Osteoblast (primary cell): Measurements from ENCODE around the gene PLA2G2C. TPM values are rescaled to one million over a fixed set of nuclear protein-coding genes. Genes with fewer than 3 reads are reported as not detected.

Source experiments
- DNase-seq: peaks from one replicate; pipeline ENCODE4 v3.0.0; 2011; ENCODE audit warnings: low spot score, mixed read lengths; ENCODE audit not compliant: insufficient read length; ENCODE audit errors: missing footprints
- H2AFZ ChIP-seq: 2 replicates; pipeline ENCODE4 v1.6.0; 2011; ENCODE audit warnings: mild to moderate bottlenecking, low read length
- H3K27ac ChIP-seq: 2 replicates; pipeline ENCODE4 v1.5.1; 2011; ENCODE audit warnings: mild to moderate bottlenecking, low read depth, low read length, moderate library complexity
- H3K27me3 ChIP-seq: 2 replicates; pipeline ENCODE4 v1.6.0; 2012; ENCODE audit warnings: mild to moderate bottlenecking, control low read depth, inconsistent platforms, low read length, moderate library complexity; ENCODE audit not compliant: insufficient read depth
- H3K36me3 ChIP-seq: 2 replicates; pipeline ENCODE4 v1.5.1; 2011; ENCODE audit warnings: mild to moderate bottlenecking, low read length, control low read depth, moderate library complexity; ENCODE audit not compliant: insufficient read depth
- H3K4me1 ChIP-seq: 2 replicates; pipeline ENCODE4 v1.5.1; 2011; ENCODE audit warnings: mild to moderate bottlenecking, low read length, control low read depth, moderate library complexity; ENCODE audit not compliant: insufficient read depth
- H3K4me2 ChIP-seq: 2 replicates; pipeline ENCODE4 v1.6.0; 2011; ENCODE audit warnings: mild to moderate bottlenecking, low read length; ENCODE audit not compliant: insufficient read depth
- H3K4me3 ChIP-seq: fragments of 200-600 bp; sonication (generic); 3 replicates; pipeline ENCODE4 v1.5.1; 2012; ENCODE audit warnings: mild to moderate bottlenecking, low read length, inconsistent platforms; ENCODE audit not compliant: insufficient read depth
- H3K79me2 ChIP-seq: 2 replicates; pipeline ENCODE4 v1.6.0; 2012; ENCODE audit warnings: mild to moderate bottlenecking, low read length, control low read depth, inconsistent platforms; ENCODE audit not compliant: insufficient read depth
- H3K9me3 ChIP-seq: 2 replicates; pipeline ENCODE4 v1.5.1; 2011; ENCODE audit warnings: low read depth, low read length, control low read depth
- H4K20me1 ChIP-seq: 2 replicates; pipeline ENCODE4 v1.6.0; 2012; ENCODE audit warnings: mild to moderate bottlenecking, low read length, control low read depth; ENCODE audit not compliant: insufficient read depth
- total RNA-seq: library from RNA; depleted of rRNA; stranded (reverse); fragments of >200 nt; gene quantifications from 2 replicates; pipeline ENCODE4 v1.2.3, GENCODE V29; 2012
- TF ChIP-seq, protein P1 (sequence below): IDR thresholded peaks from 2 replicates; pipeline ENCODE4 v1.5.1; 2011; ENCODE audit warnings: mild to moderate bottlenecking, low read depth, low read length, moderate library complexity; ENCODE audit errors: extremely low read depth

PLA2G2C gene
- total RNA-seq, 1 donor = not detected

DNA sequence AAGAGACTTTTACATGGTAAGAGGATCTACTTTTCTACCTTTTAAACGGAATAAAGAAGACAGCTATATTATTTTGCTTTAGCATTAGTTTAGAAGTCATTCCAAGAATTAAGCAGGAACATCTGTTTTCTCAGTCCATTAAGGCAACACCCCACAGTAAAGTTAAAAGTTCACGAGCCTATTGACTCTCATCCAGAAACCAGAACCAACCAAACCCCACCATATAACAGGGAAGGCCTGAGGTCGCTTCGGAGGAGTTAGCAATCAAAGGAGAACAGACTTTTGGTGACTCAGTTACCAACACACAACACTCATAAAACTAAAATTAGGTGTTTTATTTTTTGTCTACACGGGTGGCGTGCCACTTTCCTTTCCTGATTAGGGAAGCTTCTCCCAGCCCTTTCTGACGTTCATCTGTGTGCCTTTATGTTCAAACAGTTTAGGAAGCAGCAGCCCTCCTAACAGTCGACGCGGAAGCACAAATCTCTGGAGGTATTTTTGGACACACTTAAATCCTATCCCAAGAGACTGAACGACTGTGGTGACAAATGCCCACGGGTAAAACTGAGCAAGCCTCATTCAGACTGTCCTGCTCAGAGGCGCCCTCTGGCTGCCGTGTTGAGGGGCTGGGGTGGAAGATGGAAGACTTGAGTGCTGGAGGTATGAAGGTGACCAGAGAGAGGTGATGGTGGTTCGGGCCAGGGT, 8.6 kb upstream of the PLA2G2C start:
- H2AFZ ChIP-seq = no peak overlapping the region
- H3K79me2 ChIP-seq = no peaks in the 10 kb centered on the region
- TF ChIP-seq, protein P1, sequence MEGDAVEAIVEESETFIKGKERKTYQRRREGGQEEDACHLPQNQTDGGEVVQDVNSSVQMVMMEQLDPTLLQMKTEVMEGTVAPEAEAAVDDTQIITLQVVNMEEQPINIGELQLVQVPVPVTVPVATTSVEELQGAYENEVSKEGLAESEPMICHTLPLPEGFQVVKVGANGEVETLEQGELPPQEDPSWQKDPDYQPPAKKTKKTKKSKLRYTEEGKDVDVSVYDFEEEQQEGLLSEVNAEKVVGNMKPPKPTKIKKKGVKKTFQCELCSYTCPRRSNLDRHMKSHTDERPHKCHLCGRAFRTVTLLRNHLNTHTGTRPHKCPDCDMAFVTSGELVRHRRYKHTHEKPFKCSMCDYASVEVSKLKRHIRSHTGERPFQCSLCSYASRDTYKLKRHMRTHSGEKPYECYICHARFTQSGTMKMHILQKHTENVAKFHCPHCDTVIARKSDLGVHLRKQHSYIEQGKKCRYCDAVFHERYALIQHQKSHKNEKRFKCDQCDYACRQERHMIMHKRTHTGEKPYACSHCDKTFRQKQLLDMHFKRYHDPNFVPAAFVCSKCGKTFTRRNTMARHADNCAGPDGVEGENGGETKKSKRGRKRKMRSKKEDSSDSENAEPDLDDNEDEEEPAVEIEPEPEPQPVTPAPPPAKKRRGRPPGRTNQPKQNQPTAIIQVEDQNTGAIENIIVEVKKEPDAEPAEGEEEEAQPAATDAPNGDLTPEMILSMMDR = peak; percentile 87
- no peak overlapping the region for H3K4me3 ChIP-seq
- peaks cover 49% of the 10 kb centered on the region for H3K27me3 ChIP-seq
- no peak for DNase-seq
- H3K36me3 ChIP-seq = no peaks in the 10 kb centered on the region
- peak overlapping the region; percentile 32 for H3K4me2 ChIP-seq
- H3K27ac ChIP-seq = no peak overlapping the region
- no peaks in the 10 kb centered on the region for H3K9me3 ChIP-seq
- H3K4me1 ChIP-seq = no peaks in the 10 kb centered on the region
- H4K20me1 ChIP-seq = no peaks in the 10 kb centered on the region

- Histone ChIP-seq H3K4me1 (no peaks in the 10 kb centered on the region), H3K27me3 (peaks cover 46% of the 10 kb centered on the region), H3K4me3 (no peak overlapping the region), H3K4me2 (no peak overlapping the region), H3K79me2 (no peaks in the 10 kb centered on the region), H2AFZ (no peak overlapping the region), H3K36me3 (no peaks in the 10 kb centered on the region), H4K20me1 (no peaks in the 10 kb centered on the region), H3K27ac (no peak overlapping the region), H3K9me3 (no peaks in the 10 kb centered on the region)
- DNase-seq = no peak
- TF ChIP-seq, protein P1 = no peak
Measured at GRCh38 chr1:20194224-20194623, 7.9 kb upstream of the PLA2G2C start.

GRCh38 chr1:20192871-20193411, 6.6 kb upstream of the PLA2G2C start:
- Histone ChIP-seq H3K27me3 (peaks cover 52% of the 10 kb centered on the region), H3K9me3 (no peaks in the 10 kb centered on the region), H3K4me2 (no peak overlapping the region), H2AFZ (no peak overlapping the region), H3K36me3 (no peaks in the 10 kb centered on the region), H4K20me1 (no peaks in the 10 kb centered on the region), H3K27ac (no peak overlapping the region), H3K4me3 (no peak overlapping the region), H3K79me2 (no peaks in the 10 kb centered on the region), H3K4me1 (no peaks in the 10 kb centered on the region)
- TF ChIP-seq, protein P1 = no peak
- no peak for DNase-seq

GRCh38 chr1:20192364-20192763, 6.0 kb upstream of the PLA2G2C start:
- Histone ChIP-seq H3K4me3 (no peak overlapping the region), H4K20me1 (no peaks in the 10 kb centered on the region)

More at GRCh38 chr1:20192364-20192763, 6.0 kb upstream of the PLA2G2C start:
- Histone ChIP-seq H3K36me3 (no peaks in the 10 kb centered on the region), H3K27ac (no peak overlapping the region), H2AFZ (no peak overlapping the region), H3K4me2 (no peak overlapping the region), H3K27me3 (peaks cover 58% of the 10 kb centered on the region), H3K79me2 (no peaks in the 10 kb centered on the region), H3K4me1 (no peaks in the 10 kb centered on the region), H3K9me3 (no peaks in the 10 kb centered on the region)
- TF ChIP-seq, protein P1 = no peak
- DNase-seq = no peak
